ENCODE data around the gene LTBP4.

Gene LTBP4

DNA sequence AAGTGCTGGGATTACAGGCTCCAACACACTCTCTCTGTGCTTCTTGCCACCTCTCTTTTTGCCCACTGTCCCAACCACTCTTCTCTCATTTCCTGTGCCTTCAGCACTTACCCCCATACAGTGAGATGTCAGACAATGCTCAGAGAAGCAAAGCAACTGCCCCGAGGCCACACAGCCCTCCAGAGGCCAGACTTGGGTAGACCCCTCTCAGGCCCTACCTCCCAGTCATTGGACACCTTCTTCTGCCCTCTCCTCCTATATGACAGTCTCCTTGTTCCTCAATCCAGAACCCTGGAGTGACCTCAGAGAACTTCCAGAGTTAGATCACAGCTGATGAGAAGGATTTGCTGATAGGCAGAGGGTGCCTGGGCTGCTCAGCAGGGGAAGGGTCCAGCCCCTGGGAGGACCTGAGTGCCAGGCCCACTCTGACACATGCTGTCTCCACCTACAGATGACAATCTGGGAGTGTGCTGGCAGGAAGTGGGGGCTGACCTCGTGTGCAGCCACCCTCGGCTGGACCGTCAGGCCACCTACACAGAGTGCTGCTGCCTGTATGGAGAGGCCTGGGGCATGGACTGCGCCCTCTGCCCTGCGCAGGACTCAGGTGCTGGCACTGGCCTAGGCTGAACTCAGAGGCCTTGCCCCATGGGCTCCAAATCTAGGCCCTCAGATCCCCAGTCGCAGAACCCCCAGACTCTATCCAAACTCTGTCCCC is 24.4 kb downstream of the LTBP4 start:
- H3K4me3 ChIP-seq (ENCODE audit: low read length): no peak overlapping the region
- no peak for DNase-seq (ENCODE audit: low read depth)
- TF ChIP-seq, protein P1, sequence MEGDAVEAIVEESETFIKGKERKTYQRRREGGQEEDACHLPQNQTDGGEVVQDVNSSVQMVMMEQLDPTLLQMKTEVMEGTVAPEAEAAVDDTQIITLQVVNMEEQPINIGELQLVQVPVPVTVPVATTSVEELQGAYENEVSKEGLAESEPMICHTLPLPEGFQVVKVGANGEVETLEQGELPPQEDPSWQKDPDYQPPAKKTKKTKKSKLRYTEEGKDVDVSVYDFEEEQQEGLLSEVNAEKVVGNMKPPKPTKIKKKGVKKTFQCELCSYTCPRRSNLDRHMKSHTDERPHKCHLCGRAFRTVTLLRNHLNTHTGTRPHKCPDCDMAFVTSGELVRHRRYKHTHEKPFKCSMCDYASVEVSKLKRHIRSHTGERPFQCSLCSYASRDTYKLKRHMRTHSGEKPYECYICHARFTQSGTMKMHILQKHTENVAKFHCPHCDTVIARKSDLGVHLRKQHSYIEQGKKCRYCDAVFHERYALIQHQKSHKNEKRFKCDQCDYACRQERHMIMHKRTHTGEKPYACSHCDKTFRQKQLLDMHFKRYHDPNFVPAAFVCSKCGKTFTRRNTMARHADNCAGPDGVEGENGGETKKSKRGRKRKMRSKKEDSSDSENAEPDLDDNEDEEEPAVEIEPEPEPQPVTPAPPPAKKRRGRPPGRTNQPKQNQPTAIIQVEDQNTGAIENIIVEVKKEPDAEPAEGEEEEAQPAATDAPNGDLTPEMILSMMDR (IDR thresholded peaks at IDR 0.05; ENCODE audit: insufficient read depth, low read depth, low read length, missing control alignments): no peak

DNA sequence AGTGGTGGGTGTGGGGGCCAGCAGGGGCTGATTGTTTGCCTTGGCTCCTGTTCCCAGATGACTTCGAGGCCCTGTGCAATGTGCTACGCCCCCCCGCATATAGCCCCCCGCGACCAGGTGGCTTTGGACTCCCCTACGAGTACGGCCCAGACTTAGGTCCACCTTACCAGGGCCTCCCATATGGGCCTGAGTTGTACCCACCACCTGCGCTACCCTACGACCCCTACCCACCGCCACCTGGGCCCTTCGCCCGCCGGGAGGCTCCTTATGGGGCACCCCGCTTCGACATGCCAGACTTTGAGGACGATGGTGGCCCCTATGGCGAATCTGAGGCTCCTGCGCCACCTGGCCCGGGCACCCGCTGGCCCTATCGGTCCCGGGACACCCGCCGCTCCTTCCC is 25.7 kb downstream of the LTBP4 start:
- no peak for DNase-seq (ENCODE audit: low read depth)
- TF ChIP-seq, protein P1 (IDR thresholded peaks at IDR 0.05; ENCODE audit: insufficient read depth, low read depth, low read length, missing control alignments): no peak
- H3K4me3 ChIP-seq (ENCODE audit: low read length): no peak overlapping the region

- no peak for DNase-seq (ENCODE audit: low read depth)
- no peak overlapping the region for H3K4me3 ChIP-seq (ENCODE audit: low read length)
- TF ChIP-seq, protein P1 (IDR thresholded peaks at IDR 0.05; ENCODE audit: insufficient read depth, low read depth, low read length, missing control alignments): no peak
These were observed 26.5 kb downstream of the LTBP4 start for GRCh38 chr19:40627486-40628279.

- TF ChIP-seq, protein P1 (IDR thresholded peaks at IDR 0.05; ENCODE audit: insufficient read depth, low read depth, low read length, missing control alignments): no peak
- no peak overlapping the region for H3K4me3 ChIP-seq (ENCODE audit: low read length)
- no peak for DNase-seq (ENCODE audit: low read depth)
These were observed 28.2 kb downstream of the LTBP4 start for GRCh38 chr19:40629346-40629745.

- TF ChIP-seq, protein P1 (IDR thresholded peaks at IDR 0.05; ENCODE audit: insufficient read depth, low read depth, low read length, missing control alignments): no peak
- no peak for DNase-seq (ENCODE audit: low read depth)
- no peak overlapping the region for H3K4me3 ChIP-seq (ENCODE audit: low read length)
These were observed 29.5 kb downstream of the LTBP4 start for GRCh38 chr19:40630571-40631160.

DNA sequence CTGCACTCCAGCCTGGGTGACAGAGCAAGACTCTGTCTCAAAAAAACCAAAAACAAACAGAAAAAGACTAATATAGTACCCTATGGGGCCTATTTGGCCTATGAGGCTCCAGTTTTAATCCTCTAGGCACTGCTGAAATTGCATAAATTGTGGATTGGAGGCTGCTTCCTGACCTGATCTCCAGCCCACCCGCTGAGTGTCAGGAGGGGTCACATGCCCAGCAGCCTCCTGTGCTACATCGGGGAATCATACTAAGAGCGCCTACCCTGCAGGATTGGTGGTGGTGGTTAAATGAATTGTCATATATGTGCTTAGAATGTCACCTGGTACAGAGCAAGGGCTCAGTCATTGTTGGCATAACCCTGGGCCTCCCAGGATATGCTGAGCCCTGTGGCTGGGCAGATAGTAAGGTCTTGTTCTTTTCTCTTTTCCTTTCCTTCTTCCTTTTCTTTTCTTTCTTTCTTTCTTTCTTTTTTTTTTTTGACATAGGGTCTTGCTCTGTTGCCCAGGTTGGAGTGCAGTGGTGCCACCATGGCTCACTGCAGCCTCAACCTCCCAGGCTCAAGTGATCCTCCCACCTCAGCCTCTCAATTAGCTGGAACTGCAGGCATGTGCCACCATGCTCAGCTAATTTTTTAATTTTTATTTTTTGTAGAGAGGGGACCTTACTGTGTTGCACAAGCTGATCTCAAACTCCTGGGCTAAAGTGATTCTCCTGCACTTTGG is 31.3 kb downstream of the LTBP4 start:
- no peak for DNase-seq (ENCODE audit: low read depth)
- no peak overlapping the region for H3K4me3 ChIP-seq (ENCODE audit: low read length)
- TF ChIP-seq, protein P1 (IDR thresholded peaks at IDR 0.05; ENCODE audit: insufficient read depth, low read depth, low read length, missing control alignments): no peak

Data from epithelial cell of esophagus (primary cell).